HepG2 (cell line): Measurements from ENCODE around the gene CD3D. TPM values are rescaled to one million over a fixed set of nuclear protein-coding genes. Genes with fewer than 3 reads are reported as not detected.

Source experiments
- ATAC-seq: fragments of 200-7000 bp; cut with Tn5 transposase; 3 replicates; pipeline ENCODE4 v1.9.1; 2020; ENCODE audit warnings: mild to moderate bottlenecking, moderate library complexity
- BruUV-seq: library from RNA; stranded (reverse); fragments of 400-500 nt; replicated peaks from 2 replicates; lab custom pipeline; 2021; lab: Mats Ljungman, UMichigan
- CTCF ChIA-PET: fragments of 300-600 bp; formaldehyde crosslinking; extraction: SDS; loops from one replicate; lab custom pipeline; 2021; ENCODE audit warnings: low total read pairs, inconsistent platforms, low intra/inter-chr PET ratio; lab: Yijun Ruan, JAX
- POLR2A ChIA-PET: fragments of 350-600 bp; sonication (Branson Sonifier 250); formaldehyde crosslinking; loops from one replicate; lab custom pipeline; 2020; ENCODE audit warnings: antibody characterized with exemption, inconsistent platforms; lab: Yijun Ruan, JAX
- DNase-seq: peaks from one replicate; pipeline ENCODE4 v3.0.0-alpha.2; 2015; ENCODE audit warnings: low spot score
- FAIRE-seq: peaks from 3 replicates; lab custom pipeline; 2011; peaks lifted over from hg19 to GRCh38; lab: Jason Lieb, UNC
- H2AFZ ChIP-seq: one replicate; pipeline ENCODE4 v1.6.1; 2011; ENCODE audit warnings: low read length, inconsistent platforms
- H3K27ac ChIP-seq: fragments of 300-600 bp; 3 replicates; pipeline ENCODE4 v1.8.0; 2011; ENCODE audit warnings: mixed run types, mild to moderate bottlenecking, mixed read lengths, low read length, inconsistent platforms; ENCODE audit not compliant: insufficient read depth; ENCODE audit errors: extremely low read length
- H3K27me3 ChIP-seq, 2 experiments: fragments of 200-600 bp in 1 of 2; 2 replicates in 1 of 2; 3 replicates in 1 of 2; pipeline versions ENCODE4 v1.6.0 to v1.8.0; 2011; ENCODE audit warnings: low read length in 2 of 2, mild to moderate bottlenecking in 2 of 2, moderate library complexity in 2 of 2, inconsistent platforms in 1 of 2; ENCODE audit not compliant: insufficient read depth in 2 of 2, control insufficient read depth in 1 of 2
- H3K36me3 ChIP-seq, 2 experiments: fragments of 200-600 bp in 1 of 2; replicated peaks in 1 of 2; 2 replicates in 1 of 2; 3 replicates in 1 of 2; pipeline versions ENCODE4 v1.5.1 to v1.8.0; 2011; ENCODE audit warnings: low read length in 2 of 2, inconsistent platforms in 1 of 2; ENCODE audit not compliant: insufficient read depth in 2 of 2, control insufficient read depth in 1 of 2
- H3K4me1 ChIP-seq: 2 replicates; pipeline ENCODE4 v1.5.1; 2012; ENCODE audit warnings: low read length, inconsistent platforms; ENCODE audit not compliant: insufficient read depth
- H3K4me2 ChIP-seq: 2 replicates; pipeline ENCODE4 v1.6.0; 2011; ENCODE audit warnings: low read depth, low read length, inconsistent platforms
- H3K4me3 ChIP-seq, 3 experiments: fragments of 200-600 bp in 1 of 3; sonication (generic), shearing (Covaris generic) in 1 of 3; replicated peaks in 1 of 3; 2 replicates each; pipeline ENCODE4 v1.5.1; 2011 to 2016; ENCODE audit warnings: low read length in 3 of 3, inconsistent platforms in 2 of 3, low read depth in 2 of 3, mild to moderate bottlenecking in 2 of 3, control low read depth in 1 of 3, mixed read lengths in 1 of 3; ENCODE audit not compliant: insufficient read depth in 1 of 3
- H3K79me2 ChIP-seq: one replicate; pipeline ENCODE4 v1.6.1; 2011; ENCODE audit warnings: low read length, inconsistent platforms; ENCODE audit not compliant: insufficient read depth
- H3K9ac ChIP-seq: 2 replicates; pipeline ENCODE4 v1.6.0; 2011; ENCODE audit warnings: mild to moderate bottlenecking, low read depth, low read length, inconsistent platforms; ENCODE audit not compliant: insufficient read depth
- H3K9me3 ChIP-seq: 2 replicates; pipeline ENCODE4 v1.5.1; 2012; ENCODE audit warnings: mild to moderate bottlenecking, low read length
- H4K20me1 ChIP-seq: 2 replicates; pipeline ENCODE4 v1.6.0; 2011; ENCODE audit warnings: inconsistent platforms, mild to moderate bottlenecking, low read length, moderate library complexity; ENCODE audit not compliant: insufficient read depth
- FOXK1 ChIP-seq: sonication (generic); formaldehyde crosslinking; IDR thresholded peaks from 2 replicates; pipeline ENCODE4 v1.4.0; 2020; ENCODE audit warnings: low read depth, missing genetic modification reagents, borderline replicate concordance
- FOXM1 ChIP-seq: sonication (generic); formaldehyde crosslinking; IDR thresholded peaks from 2 replicates; pipeline ENCODE4 v1.5.0; 2020; ENCODE audit warnings: missing genetic modification reagents
- HNF1B ChIP-seq: sonication (generic); formaldehyde crosslinking; IDR thresholded peaks from 2 replicates; pipeline ENCODE4 v1.5.1; 2020; ENCODE audit warnings: mild to moderate bottlenecking, moderate library complexity, missing genetic modification reagents
- RXRB ChIP-seq: IDR thresholded peaks from 2 replicates; pipeline ENCODE4 v1.6.1; 2016; ENCODE audit warnings: borderline replicate concordance, missing genetic modification reagents, missing compliant biosample characterization
- SMYD3 ChIP-seq: sonication (generic); formaldehyde crosslinking; IDR thresholded peaks from 2 replicates; pipeline ENCODE4 v1.8.1; 2023; ENCODE audit warnings: mild to moderate bottlenecking, missing genetic modification reagents
- TARDBP ChIP-seq: sonication (generic); formaldehyde crosslinking; IDR thresholded peaks from 2 replicates; pipeline ENCODE4 v1.8.0; 2022; ENCODE audit warnings: mild to moderate bottlenecking, missing genetic modification reagents
- TBX2 ChIP-seq: sonication (generic); formaldehyde crosslinking; IDR thresholded peaks from 2 replicates; pipeline ENCODE4 v1.5.0; 2020; ENCODE audit warnings: missing genetic modification reagents, mild to moderate bottlenecking, borderline replicate concordance
- ZBTB38 ChIP-seq: sonication (generic); formaldehyde crosslinking; IDR thresholded peaks from 2 replicates; pipeline ENCODE4 v1.5.1; 2020; ENCODE audit warnings: mild to moderate bottlenecking, missing genetic modification reagents
- ZFP41 ChIP-seq: sonication (generic); formaldehyde crosslinking; IDR thresholded peaks from 2 replicates; pipeline ENCODE4 v1.4.0; 2020; ENCODE audit warnings: mild to moderate bottlenecking, missing genetic modification reagents, borderline replicate concordance
- ZNF441 ChIP-seq: sonication (generic); formaldehyde crosslinking; IDR thresholded peaks from 2 replicates; pipeline ENCODE4 v1.7.0; 2021; ENCODE audit warnings: missing genetic modification reagents, borderline replicate concordance
- WGBS: methylation state at CpG from one replicate; pipeline ENCODE4 v1.1.6; 2017; ENCODE audit warnings: low lambda C conversion rate; 5-methylcytosine and 5-hydroxymethylcytosine counted together
- in situ Hi-C: cut with HindIII; loops from 2 replicates; pipeline ENCODE4 v1.10.0; 2017; ENCODE audit warnings: low pct_unique_long_range_greater_than_20kb; ENCODE audit not compliant: extremely low pct_ligation_motif_present
- intact Hi-C: fragments of 100-400 bp; cut with micrococcal nuclease; formaldehyde crosslinking; loops from one replicate; pipeline ENCODE4 v1.10.0; 2022; ENCODE audit not compliant: unreplicated experiment
- polyA plus RNA-seq, 8 experiments: library from polyadenylated mRNA; depleted of rRNA in 3 of 8; stranded (reverse) in 7 of 8; unstranded in 1 of 8; fragments of >200 nt; fragmentation: Illumina TruSeq in 4 of 8; extraction: Trizol in 4 of 8; gene quantifications; 2 replicates each; pipeline versions ENCODE4 v1.2.1 to v1.2.3, GENCODE V29; 2011 to 2016; ENCODE audit warnings: low read depth in 4 of 8, missing spikeins in 1 of 8, mixed read lengths in 1 of 8; ENCODE audit not compliant: insufficient read depth in 1 of 8
- total RNA-seq, 5 experiments: library from RNA; depleted of rRNA; stranded (reverse); fragments of >200 nt; fragmentation: Illumina TruSeq; extraction: Trizol; gene quantifications; 2 replicates each; pipeline ENCODE4 v1.2.3, GENCODE V29; 2016; ENCODE audit warnings: low read depth in 1 of 5
- TF ChIP-seq, protein P1 (sequence below): sonication (generic); formaldehyde crosslinking; IDR thresholded peaks from 2 replicates; pipeline ENCODE4 v1.4.0; 2020; ENCODE audit warnings: missing genetic modification reagents
- TF ChIP-seq, protein P2 (sequence below): sonication (generic); formaldehyde crosslinking; IDR thresholded peaks from 2 replicates; pipeline ENCODE4 v1.5.0; 2020; ENCODE audit warnings: mild to moderate bottlenecking, missing genetic modification reagents
- TF ChIP-seq, protein P3 (sequence below): sonication (generic); formaldehyde crosslinking; IDR thresholded peaks from 2 replicates; pipeline ENCODE4 v1.4.0; 2020; ENCODE audit warnings: missing genetic modification reagents

CD3D gene
- total and polyA plus RNA-seq, 2 of the 13 experiments (the other 11 are each of a cell fraction or from before 2014, with no cell fraction given), result 0.66 to 6.6 TPM

DNA sequence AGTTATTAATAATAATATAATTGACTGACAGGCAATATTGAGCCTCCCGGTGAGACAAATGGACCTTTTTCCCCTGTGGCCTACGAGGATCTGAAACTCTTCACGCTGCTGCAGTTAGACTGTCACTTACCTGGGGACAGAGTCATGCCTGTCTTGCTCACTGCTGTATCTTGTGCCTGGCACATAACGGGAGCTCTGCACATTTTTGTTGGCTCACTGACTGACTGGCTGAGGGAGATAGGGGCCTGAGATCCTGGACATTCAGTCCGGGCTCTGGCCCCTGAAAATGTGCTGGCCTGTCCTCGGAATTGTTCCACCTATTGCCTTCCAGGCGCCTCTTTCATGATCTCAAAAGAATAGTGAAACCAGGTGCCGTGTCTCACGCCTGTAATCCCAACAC, 743 bp upstream of the CD3D start (continued):
- no peak for TF ChIP-seq ZNF441 (CRISPR knock-in tag)
- no peak for TF ChIP-seq TARDBP
- TF ChIP-seq SMYD3, result no peak

DNA sequence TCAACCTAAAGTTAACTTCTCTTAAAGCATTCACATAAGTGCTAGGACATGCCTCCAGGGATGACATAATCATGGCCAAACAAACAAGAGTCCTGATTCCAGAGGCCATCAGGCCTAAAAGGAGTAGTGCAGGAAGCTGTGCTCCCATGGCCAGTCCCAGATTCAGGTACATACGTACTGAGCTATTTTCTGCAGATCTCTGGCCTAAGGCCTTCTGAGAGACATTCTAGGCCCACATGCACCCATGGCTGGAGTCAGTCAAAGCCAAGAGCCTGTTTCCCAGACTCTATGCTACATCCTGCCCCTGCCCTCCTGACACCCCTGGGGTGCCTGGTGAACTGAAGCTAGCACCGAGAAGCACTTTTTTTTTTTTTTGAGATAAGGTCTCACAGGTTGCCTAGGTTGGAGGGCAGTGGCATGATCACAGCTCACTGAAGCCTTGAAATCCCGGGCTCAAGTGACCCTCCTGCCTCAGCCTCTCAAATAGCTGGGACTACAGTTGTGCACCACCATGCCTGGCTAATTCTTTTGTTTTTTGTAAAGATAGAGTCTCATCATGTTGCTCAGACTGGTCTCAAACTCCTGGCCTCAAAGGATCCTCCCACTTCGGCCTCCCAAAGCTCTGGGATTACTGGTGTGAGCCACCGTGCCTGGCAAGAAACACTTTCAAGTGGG, 553 bp downstream of the CD3D start:
- Histone ChIP-seq H3K4me3 (no peak overlapping the region), H3K4me2 (peak overlapping the region; percentile 33; the same call in 1 of the 2 replicates), H4K20me1 (no peaks in the 10 kb centered on the region), H3K4me1 (peaks cover 34% of the 10 kb centered on the region), H3K27ac (no peak overlapping the region), H3K27me3 (peaks cover 3 to 23% of the 10 kb centered on the region in 2 experiments; a peak in 2 of 5 replicates), H3K9ac (no peak overlapping the region), H3K36me3 (no peaks in the 10 kb centered on the region), H3K9me3 (no peaks in the 10 kb centered on the region), H2AFZ (no peak overlapping the region), H3K79me2 (no peaks in the 10 kb centered on the region)
- FAIRE-seq (no peak), DNase-seq (peak; percentile 32), ATAC-seq (peak; percentile 67)
- WGBS, result 62% methylated on average over 5 of the region's 5 CpGs
- intact Hi-C loops (no loop called here), in situ Hi-C loops (no loop called here)
- ChIA-PET POLR2A (no interaction called here), CTCF (no interaction called here)
- no TSS peak for BruUV-seq
- TF ChIP-seq, protein P1, sequence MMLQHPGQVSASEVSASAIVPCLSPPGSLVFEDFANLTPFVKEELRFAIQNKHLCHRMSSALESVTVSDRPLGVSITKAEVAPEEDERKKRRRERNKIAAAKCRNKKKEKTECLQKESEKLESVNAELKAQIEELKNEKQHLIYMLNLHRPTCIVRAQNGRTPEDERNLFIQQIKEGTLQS (CRISPR knock-in tag), result 0 out of 2 replicates have a peak, but pooled peaks have one; percentile 32
- TF ChIP-seq, protein P2, sequence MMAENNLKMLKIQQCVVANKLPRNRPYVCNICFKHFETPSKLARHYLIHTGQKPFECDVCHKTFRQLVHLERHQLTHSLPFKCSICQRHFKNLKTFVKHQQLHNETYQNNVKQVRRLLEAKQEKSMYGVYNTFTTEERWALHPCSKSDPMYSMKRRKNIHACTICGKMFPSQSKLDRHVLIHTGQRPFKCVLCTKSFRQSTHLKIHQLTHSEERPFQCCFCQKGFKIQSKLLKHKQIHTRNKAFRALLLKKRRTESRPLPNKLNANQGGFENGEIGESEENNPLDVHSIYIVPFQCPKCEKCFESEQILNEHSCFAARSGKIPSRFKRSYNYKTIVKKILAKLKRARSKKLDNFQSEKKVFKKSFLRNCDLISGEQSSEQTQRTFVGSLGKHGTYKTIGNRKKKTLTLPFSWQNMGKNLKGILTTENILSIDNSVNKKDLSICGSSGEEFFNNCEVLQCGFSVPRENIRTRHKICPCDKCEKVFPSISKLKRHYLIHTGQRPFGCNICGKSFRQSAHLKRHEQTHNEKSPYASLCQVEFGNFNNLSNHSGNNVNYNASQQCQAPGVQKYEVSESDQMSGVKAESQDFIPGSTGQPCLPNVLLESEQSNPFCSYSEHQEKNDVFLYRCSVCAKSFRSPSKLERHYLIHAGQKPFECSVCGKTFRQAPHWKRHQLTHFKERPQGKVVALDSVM, result no peak
- no peak for TF ChIP-seq TBX2
- no peak for TF ChIP-seq ZBTB38
- 0 out of 2 replicates have a peak, but pooled peaks have one; percentile 13 for TF ChIP-seq RXRB (CRISPR knock-in tag)
- TF ChIP-seq, protein P3, sequence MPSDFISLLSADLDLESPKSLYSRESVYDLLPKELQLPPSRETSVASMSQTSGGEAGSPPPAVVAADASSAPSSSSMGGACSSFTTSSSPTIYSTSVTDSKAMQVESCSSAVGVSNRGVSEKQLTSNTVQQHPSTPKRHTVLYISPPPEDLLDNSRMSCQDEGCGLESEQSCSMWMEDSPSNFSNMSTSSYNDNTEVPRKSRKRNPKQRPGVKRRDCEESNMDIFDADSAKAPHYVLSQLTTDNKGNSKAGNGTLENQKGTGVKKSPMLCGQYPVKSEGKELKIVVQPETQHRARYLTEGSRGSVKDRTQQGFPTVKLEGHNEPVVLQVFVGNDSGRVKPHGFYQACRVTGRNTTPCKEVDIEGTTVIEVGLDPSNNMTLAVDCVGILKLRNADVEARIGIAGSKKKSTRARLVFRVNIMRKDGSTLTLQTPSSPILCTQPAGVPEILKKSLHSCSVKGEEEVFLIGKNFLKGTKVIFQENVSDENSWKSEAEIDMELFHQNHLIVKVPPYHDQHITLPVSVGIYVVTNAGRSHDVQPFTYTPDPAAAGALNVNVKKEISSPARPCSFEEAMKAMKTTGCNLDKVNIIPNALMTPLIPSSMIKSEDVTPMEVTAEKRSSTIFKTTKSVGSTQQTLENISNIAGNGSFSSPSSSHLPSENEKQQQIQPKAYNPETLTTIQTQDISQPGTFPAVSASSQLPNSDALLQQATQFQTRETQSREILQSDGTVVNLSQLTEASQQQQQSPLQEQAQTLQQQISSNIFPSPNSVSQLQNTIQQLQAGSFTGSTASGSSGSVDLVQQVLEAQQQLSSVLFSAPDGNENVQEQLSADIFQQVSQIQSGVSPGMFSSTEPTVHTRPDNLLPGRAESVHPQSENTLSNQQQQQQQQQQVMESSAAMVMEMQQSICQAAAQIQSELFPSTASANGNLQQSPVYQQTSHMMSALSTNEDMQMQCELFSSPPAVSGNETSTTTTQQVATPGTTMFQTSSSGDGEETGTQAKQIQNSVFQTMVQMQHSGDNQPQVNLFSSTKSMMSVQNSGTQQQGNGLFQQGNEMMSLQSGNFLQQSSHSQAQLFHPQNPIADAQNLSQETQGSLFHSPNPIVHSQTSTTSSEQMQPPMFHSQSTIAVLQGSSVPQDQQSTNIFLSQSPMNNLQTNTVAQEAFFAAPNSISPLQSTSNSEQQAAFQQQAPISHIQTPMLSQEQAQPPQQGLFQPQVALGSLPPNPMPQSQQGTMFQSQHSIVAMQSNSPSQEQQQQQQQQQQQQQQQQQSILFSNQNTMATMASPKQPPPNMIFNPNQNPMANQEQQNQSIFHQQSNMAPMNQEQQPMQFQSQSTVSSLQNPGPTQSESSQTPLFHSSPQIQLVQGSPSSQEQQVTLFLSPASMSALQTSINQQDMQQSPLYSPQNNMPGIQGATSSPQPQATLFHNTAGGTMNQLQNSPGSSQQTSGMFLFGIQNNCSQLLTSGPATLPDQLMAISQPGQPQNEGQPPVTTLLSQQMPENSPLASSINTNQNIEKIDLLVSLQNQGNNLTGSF (CRISPR knock-in tag), result no peak
- TF ChIP-seq HNF1B (CRISPR knock-in tag), result 0 out of 2 replicates have a peak, but pooled peaks have one; percentile 20
- no peak for TF ChIP-seq FOXM1 (CRISPR knock-in tag)
- TF ChIP-seq FOXK1 (CRISPR knock-in tag), result no peak
- TF ChIP-seq ZFP41 (CRISPR knock-in tag), result no peak
